Coronary artery (tissue), 2 donors: Measurements from ENCODE around the gene MOK.
"Not testable (repeated sequence)": the region's sequence is repeated elsewhere in the genome, so short reads cannot be mapped to it uniquely, and the experiment has no call there.

Experiments used
- DNase-seq: peaks from one replicate; pipeline ENCODE4 v3.0.0-alpha.2; 2017; ENCODE audit warnings: low spot score
- H3K27ac ChIP-seq, 2 donors: fragments of 200-600 bp; sonication (generic); one replicate each; pipeline ENCODE4 v1.5.1; 2016 to 2019
- H3K4me3 ChIP-seq: fragments of 200-600 bp; sonication (generic); 2 replicates; pipeline ENCODE4 v1.5.1; 2016; ENCODE audit warnings: mild to moderate bottlenecking, moderate library complexity
- CTCF ChIP-seq: fragments of 200-600 bp; sonication (generic); IDR thresholded peaks from one replicate; pipeline ENCODE4 v1.5.1; 2019; ENCODE audit warnings: antibody characterized with exemption

Gene MOK

GRCh38 chr14:102304611-102305506, at the start of gene MOK:
MOK (minus strand) TSS chr14:102305164; CDS start chr14:102304968, 196 bp downstream.
- peak within 1 kb of the TSS; percentile 12 to 69 for H3K27ac ChIP-seq
- H3K4me3 ChIP-seq = peak within 1 kb of the TSS; percentile 84
- peak; percentile 98 for DNase-seq
- no peak for TF ChIP-seq CTCF

- Histone ChIP-seq H3K4me3 (no peak overlapping the region), H3K27ac (no peak overlapping the region)
- TF ChIP-seq CTCF = no peak
- no peak for DNase-seq
These were observed 48.2 kb upstream of the MOK start for GRCh38 chr14:102353126-102353619.

GRCh38 chr14:102352213-102352612, 47.2 kb upstream of the MOK start:
- Histone ChIP-seq H3K27ac (no peak overlapping the region), H3K4me3 (no peak overlapping the region)
- no peak for TF ChIP-seq CTCF
- DNase-seq = no peak

GRCh38 chr14:102351593-102351992, 46.6 kb upstream of the MOK start:
- H3K4me3 ChIP-seq, DNase-seq, H3K27ac ChIP-seq: not testable (repeated sequence)

GRCh38 chr14:102351023-102351422, 46.1 kb upstream of the MOK start:
- no peak overlapping the region for H3K4me3 ChIP-seq
- no peak for DNase-seq
- no peak for TF ChIP-seq CTCF
- peak overlapping the region in 1 of 2 donors; percentile 41 for H3K27ac ChIP-seq

- H3K27ac ChIP-seq = no peak overlapping the region
- DNase-seq = no peak
- no peak for TF ChIP-seq CTCF
- H3K4me3 ChIP-seq = no peak overlapping the region
These were observed 43.4 kb upstream of the MOK start for GRCh38 chr14:102348376-102348775.

GRCh38 chr14:102346645-102347044, 41.7 kb upstream of the MOK start:
- no peak overlapping the region for H3K27ac ChIP-seq
- TF ChIP-seq CTCF = no peak
- DNase-seq = no peak
- H3K4me3 ChIP-seq = no peak overlapping the region
